ENCODE data around the gene CYBRD1. TPM values are rescaled to one million over a fixed set of nuclear protein-coding genes. Genes with fewer than 3 reads are reported as not detected.
"Not testable (repeated sequence)": the region's sequence is repeated elsewhere in the genome, so short reads cannot be mapped to it uniquely, and the experiment has no call there.

Gene CYBRD1
- total RNA-seq, 1 experiment from 2014 or later = 45.6 TPM

GRCh38 chr2:171512683-171513195 lies 9.5 kb upstream of the CYBRD1 start:
- no peak for DNase-seq (ENCODE audit: low read depth, low spot score)
- in situ Hi-C loops (cut with HindIII; ENCODE audit: low pct_unique_long_range_greater_than_20kb, low sequenced_read_pairs) = no loop called here

GRCh38 chr2:171513719-171514160 lies 8.5 kb upstream of the CYBRD1 start:
- in situ Hi-C loops (cut with HindIII; ENCODE audit: low pct_unique_long_range_greater_than_20kb, low sequenced_read_pairs) = no loop called here
- DNase-seq (ENCODE audit: low read depth, low spot score) = no peak

GRCh38 chr2:171514908-171515582 lies 7.2 kb upstream of the CYBRD1 start:
- in situ Hi-C loops (cut with HindIII; ENCODE audit: low pct_unique_long_range_greater_than_20kb, low sequenced_read_pairs) = no loop called here
- no peak for DNase-seq (ENCODE audit: low read depth, low spot score)

DNA sequence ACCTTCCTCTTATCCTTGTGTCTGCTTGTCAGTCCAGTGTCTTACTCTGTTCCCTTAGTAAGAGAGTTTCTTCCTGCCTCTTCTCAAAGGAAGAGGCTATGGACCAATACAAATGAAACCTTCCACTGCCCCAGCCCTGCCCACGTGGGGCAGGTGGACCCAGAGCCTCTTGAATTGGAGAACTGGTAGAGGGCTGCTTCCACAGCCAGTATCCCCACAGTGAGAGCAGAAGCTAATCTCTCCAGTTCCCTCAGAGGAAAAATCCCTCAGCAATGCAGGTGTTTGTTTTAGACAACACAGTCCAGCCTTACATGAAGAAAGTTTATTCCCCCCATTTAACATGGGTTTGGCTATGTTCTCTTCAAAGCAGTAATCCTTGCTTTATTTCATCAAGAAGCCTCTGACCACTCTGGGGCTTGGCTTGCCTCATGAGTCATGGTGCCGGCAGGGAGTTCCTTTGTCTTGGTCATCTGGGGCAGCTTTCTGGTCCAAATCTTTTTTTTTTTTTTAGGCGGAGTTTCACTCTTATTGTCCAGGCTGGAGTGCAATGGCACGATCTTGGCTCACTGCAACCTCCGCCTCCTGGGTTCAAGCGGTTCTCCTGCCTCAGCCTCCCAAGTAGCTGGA lies 6.5 kb upstream of the CYBRD1 start:
- DNase-seq (ENCODE audit: low read depth, low spot score) = no peak
- in situ Hi-C loops (cut with HindIII; ENCODE audit: low pct_unique_long_range_greater_than_20kb, low sequenced_read_pairs) = no loop called here

DNA sequence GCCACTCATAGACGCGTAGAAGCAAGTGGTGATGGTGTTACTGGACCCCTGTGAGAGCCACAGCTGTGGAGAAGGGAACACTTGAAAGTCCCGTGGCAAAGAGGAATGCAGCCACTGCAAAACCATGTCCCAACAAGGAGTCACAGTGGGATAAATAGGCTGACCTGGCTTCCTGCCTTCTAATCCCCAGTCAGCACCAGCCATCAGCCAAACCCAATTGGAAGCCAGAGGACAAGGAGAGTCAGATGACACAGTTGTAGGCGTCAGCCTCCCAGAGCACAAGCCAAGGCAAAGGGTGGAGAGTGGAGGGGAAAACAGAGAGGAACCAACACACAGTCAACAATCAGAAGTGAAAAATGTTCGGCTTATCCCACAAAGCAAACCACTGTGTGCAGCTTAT lies 5.5 kb upstream of the CYBRD1 start:
- in situ Hi-C loops (cut with HindIII; ENCODE audit: low pct_unique_long_range_greater_than_20kb, low sequenced_read_pairs) = no loop called here
- DNase-seq (ENCODE audit: low read depth, low spot score) = no peak

DNA sequence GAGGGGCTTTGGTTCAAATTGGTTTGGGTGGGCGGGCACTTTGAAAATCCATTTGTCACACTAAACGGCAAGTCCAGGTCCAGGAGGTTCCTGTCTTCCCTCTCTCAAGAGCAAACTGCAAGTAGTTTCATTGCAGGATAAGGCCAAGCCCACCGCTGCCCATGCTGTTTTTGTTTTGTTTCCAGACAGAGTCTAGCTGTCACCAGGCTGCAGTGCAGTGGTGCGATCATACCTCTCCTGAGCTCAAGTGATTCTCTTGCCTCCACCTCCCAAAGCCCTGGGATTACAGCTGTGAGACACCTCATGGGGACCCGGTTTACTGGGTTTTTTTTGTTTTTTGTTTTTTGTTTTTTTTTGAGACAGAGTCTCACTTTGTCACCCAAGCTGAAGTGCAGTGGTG lies 1.8 kb upstream of the CYBRD1 start:
- no peak for DNase-seq (ENCODE audit: low read depth, low spot score)
- in situ Hi-C loops (cut with HindIII; ENCODE audit: low pct_unique_long_range_greater_than_20kb, low sequenced_read_pairs) = no loop called here

GRCh38 chr2:171521361-171522051 lies 768 bp upstream of the CYBRD1 start:
- in situ Hi-C loops (cut with HindIII; ENCODE audit: low pct_unique_long_range_greater_than_20kb, low sequenced_read_pairs) = no loop called here
- no peak for DNase-seq (ENCODE audit: low read depth, low spot score)

- no peak for DNase-seq (ENCODE audit: low read depth, low spot score)
- in situ Hi-C loops (cut with HindIII; ENCODE audit: low pct_unique_long_range_greater_than_20kb, low sequenced_read_pairs) = no loop called here
Observed at GRCh38 chr2:171522788-171523087, 464 bp downstream of the CYBRD1 start.

DNA sequence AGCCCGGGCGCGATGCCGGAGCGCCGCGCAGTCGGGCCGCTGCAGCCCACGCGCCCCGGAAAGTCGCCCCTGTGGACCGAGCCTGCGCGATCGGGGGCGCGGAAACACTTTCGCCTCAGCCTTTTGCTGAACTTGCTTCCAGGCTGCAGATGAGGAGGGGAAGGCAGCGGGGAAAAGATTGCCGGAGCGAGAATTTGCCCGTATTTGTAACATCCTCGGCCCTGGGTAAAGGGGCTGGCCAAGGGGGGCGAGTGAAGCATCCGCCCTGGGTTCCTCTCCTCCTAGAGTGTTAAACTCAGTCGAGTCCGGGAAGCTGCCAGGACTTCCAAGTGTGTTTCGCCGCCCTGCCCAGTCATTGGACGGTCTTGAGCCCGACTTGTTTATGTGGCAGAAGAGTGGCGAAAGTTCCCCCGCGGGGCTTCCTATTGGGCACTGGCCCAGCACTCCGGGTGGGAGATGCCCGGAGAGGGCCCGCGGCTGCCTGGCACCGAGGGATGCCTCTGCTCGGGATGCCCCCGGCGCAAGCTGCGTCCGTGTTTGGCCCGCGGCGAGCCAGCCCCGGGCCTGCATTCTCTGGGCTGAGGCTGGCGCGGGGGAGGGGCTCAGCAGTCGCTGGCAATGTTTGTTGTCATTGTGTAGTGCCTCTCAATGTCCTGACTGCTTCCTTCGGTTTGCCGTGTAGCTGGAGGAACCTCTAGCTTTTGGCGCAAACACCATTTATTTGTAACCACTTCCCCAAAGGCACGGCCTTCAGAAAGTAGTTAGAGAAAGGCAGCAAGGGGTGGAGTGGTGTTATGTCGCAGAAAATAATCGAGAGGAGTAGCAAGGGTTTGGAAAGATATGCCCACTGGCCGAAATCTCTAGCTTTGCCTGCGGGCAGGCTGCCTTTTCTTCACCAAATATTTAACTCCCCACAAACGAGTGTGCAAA lies 1.1 kb downstream of the CYBRD1 start:
- in situ Hi-C loops (cut with HindIII; ENCODE audit: low pct_unique_long_range_greater_than_20kb, low sequenced_read_pairs) = no loop called here
- DNase-seq (ENCODE audit: low read depth, low spot score) = peak; percentile 74

DNA sequence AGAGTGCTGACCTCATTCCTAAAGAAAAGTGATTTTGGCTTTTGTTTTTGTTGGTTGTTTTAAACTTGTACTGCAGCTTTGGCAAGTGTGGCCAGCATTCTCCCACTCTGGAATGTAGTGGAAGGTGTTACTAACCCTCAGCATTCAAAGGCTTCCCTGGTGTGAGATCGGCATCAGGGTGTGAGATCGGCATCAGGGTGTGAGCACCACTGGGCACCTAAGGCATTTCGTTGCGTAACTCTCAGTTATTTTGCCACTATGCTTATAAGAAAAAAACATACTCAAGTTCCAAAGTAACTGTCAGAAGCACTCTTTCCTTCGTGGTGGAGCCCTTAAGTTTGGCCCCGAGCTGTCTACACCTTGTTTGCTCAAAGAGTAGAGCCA lies 1.7 kb downstream of the CYBRD1 start:
- in situ Hi-C loops (cut with HindIII; ENCODE audit: low pct_unique_long_range_greater_than_20kb, low sequenced_read_pairs) = no loop called here
- DNase-seq (ENCODE audit: low read depth, low spot score) = no peak

DNA sequence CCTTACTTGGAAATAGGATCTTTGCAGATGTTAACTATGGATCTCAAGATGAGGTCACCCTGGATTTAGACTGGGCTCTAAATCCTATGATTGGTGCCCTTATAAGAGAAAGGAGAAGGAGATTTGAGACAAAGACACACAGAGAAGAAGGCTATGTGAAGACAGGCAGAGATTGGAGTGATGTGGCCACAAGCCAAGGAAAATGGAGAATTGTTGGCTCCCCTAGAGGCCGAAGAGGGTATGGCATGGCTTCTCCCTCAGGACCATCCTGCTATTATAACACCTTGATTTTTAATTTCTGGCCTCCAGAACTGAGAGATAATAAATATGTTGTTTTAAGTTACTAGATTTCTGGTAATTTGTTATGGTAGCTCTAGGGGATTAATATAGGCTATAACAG lies 7.6 kb downstream of the CYBRD1 start:
- peak; percentile 28 for DNase-seq (ENCODE audit: low read depth, low spot score)
- in situ Hi-C loops (cut with HindIII; ENCODE audit: low pct_unique_long_range_greater_than_20kb, low sequenced_read_pairs) = no loop called here

- in situ Hi-C loops (cut with HindIII; ENCODE audit: low pct_unique_long_range_greater_than_20kb, low sequenced_read_pairs) = no loop called here
- no peak for DNase-seq (ENCODE audit: low read depth, low spot score)
Observed at GRCh38 chr2:171530378-171530777, 8.1 kb downstream of the CYBRD1 start.

DNA sequence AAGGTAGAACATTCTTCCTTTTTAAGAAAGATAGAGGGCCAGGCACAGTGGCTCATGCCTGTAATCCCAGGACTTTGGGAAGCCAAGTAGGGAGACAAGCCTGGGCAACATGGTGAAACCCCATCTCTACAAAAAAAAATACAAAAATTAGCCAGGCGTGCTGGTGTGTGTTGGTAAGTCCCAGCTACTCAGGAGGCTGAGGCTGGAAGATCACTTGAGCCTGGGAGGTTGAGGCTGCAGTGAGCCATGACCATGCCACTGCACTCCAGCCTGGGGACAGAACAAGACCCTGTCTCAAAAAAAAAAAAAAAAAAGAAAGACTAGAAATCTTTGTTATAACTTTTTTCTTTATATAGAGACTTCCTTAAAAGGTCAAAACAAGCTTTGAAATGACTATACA lies 8.6 kb downstream of the CYBRD1 start:
- DNase-seq (ENCODE audit: low read depth, low spot score); in situ Hi-C loops (cut with HindIII; ENCODE audit: low pct_unique_long_range_greater_than_20kb, low sequenced_read_pairs): not testable (repeated sequence)

GRCh38 chr2:171531291-171531690 lies 9.0 kb downstream of the CYBRD1 start:
- in situ Hi-C loops (cut with HindIII; ENCODE audit: low pct_unique_long_range_greater_than_20kb, low sequenced_read_pairs) = no loop called here
- DNase-seq (ENCODE audit: low read depth, low spot score) = no peak

GRCh38 chr2:171531836-171532450 lies 9.7 kb downstream of the CYBRD1 start:
- no peak for DNase-seq (ENCODE audit: low read depth, low spot score)
- in situ Hi-C loops (cut with HindIII; ENCODE audit: low pct_unique_long_range_greater_than_20kb, low sequenced_read_pairs) = no loop called here

- no peak for DNase-seq (ENCODE audit: low read depth, low spot score)
- in situ Hi-C loops (cut with HindIII; ENCODE audit: low pct_unique_long_range_greater_than_20kb, low sequenced_read_pairs) = no loop called here
Observed at GRCh38 chr2:171533331-171533730, 11.1 kb downstream of the CYBRD1 start.

- in situ Hi-C loops (cut with HindIII; ENCODE audit: low pct_unique_long_range_greater_than_20kb, low sequenced_read_pairs); DNase-seq (ENCODE audit: low read depth, low spot score): not testable (repeated sequence)
Observed at GRCh38 chr2:171535528-171535927, 13.3 kb downstream of the CYBRD1 start.
